HG02943 (cell line): ENCODE data around the gene APPBP2.
"Not testable (repeated sequence)": the region's sequence is repeated elsewhere in the genome, so short reads cannot be mapped to it uniquely, and the experiment has no call there.

Source experiments
- ATAC-seq: cut with Tn5 transposase; IDR thresholded peaks from one replicate; pipeline ENCODE4 v1.9.1; 2021; ENCODE audit warnings: mild to moderate bottlenecking, low read depth, moderate library complexity; ENCODE audit not compliant: unreplicated experiment

Gene APPBP2

DNA sequence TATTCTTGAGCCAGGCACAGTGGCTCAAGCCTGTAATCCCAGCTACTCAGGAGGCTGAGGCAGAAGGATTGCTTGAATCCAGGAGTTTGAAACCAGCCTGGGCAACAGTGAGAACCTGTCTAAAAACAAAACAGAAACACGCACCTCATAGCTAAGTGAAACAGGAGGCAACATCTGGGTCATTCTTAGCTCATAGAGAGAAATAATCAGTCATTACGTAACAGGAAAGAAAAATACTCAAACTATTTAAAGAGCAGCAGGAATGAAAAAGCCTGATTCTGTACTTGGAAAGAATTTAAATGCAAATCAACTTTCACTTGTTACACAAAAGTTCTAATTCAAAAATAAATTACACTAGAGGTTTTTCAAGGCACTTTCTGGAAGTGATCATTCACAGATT lies 86.5 kb downstream of the APPBP2 start:
- no peak for ATAC-seq

DNA sequence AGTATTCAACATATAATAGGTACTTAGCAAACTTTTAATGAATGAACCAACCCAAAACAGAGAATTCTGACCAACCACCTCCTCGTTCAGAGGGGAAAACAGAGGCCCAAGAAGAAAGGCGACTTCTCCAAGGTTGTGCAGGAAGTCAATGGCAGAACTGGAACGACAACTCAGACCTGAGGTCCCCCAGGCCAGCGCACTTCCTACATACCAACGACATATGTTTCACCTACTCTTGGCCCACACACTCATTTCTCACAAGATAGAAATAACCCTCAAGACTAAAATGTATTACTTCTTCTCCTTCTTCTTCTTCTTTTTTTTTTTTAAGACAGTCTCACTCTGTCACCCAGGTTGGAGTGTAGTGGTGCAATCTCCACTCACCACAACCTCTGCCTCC lies 89.4 kb downstream of the APPBP2 start:
- ATAC-seq: no peak

DNA sequence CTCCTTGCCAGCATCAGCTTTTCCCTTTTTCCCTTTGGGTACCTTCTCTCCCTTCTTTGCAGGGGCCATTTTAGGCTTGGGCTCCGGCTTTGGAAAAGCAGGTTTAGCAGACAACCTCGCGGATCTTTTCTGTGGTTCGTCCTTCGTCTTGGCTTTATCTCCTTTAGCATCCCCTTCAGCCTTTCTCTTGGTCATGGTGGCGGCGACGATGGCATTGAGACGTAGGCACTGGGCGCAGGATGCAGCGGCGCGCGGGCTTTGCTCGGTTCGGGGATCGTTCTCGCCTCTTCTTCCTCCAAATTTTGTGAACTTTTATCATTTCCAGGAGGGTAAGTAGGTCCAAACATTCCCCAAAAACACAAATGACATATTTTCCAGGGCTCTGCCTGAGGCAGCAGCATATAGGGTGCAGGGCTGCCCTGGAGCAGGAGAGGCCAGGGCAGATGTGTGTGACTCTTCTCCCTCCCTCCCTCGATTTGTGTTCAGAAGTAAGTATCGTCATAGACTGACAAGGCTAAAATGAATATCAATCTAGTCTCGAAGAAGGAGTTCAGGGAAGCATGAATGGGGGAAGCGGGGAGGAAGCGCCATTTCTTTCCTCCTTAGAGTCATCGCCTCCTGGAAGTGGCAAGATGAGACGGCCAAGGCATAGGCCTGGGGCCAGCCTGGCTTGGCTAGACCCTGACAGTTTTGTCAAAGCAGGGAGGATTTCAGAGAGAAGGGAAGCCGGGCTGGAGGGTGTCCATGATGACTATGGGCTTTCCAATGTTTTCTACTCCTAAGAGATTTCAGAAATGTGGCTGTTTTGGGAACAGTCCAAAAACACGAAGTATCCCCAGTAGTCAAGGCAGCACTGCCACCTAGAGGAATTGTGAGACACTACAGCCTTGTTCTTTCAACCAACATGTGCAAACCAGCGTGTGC lies 90.5 kb downstream of the APPBP2 start:
- ATAC-seq: no peak

DNA sequence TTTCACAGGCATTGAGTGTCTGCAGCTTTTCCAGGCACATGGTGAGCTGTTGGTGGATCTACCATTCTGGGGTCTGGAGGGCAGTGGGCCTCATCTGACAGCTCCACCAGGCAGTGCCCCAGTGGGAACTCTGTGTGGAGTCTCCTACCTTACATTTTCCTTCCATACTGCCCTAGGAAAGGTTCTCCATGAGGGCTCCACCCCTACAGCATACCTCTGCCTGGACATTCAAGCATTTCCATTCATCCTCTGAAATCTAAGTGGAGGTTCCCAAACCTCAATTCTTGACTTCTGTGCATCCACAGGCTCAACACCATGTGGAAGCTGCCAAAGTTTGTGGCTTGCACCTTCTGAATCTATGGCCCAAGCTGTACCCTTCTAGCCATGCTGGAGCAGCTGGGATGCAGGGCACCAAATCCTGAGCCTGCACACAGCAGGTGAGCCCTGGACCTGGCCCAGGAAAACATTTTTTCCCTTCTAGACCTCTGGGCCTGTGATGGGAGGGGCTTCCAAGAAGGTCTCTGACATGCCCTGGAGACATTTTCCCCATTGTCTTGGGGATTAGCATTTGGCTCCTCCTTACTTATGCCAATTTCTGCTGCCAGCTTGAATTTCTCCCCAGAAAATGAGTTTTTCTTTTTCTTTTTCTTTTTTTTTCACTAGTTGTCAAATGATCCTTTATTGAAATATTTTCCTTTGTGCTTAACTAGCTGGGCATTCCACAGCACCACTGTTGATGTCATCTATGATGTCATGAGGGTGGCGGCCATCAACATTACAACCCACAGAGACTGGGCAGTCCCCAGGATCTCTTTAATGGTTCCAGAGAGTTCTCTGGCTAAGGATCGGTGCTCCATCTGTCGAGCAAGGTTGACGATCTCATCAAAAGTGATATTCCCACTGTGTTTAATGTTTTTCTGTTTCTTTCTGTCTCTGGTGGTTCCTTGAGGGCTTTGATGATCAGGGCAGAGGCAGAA lies 92.7 kb downstream of the APPBP2 start:
- ATAC-seq: not testable (repeated sequence)

GRCh38 chr17:60430561-60430960 lies 95.5 kb downstream of the APPBP2 start:
- not testable (repeated sequence) for ATAC-seq

GRCh38 chr17:60428491-60428890 lies 97.6 kb downstream of the APPBP2 start:
- ATAC-seq: not testable (repeated sequence)

GRCh38 chr17:60426596-60426995 lies 99.4 kb downstream of the APPBP2 start:
- ATAC-seq: no peak

- ATAC-seq: no peak
These were observed 100.4 kb downstream of the APPBP2 start for GRCh38 chr17:60425626-60426025.

GRCh38 chr17:60423865-60424264 lies 102.2 kb downstream of the APPBP2 start:
- ATAC-seq: no peak

DNA sequence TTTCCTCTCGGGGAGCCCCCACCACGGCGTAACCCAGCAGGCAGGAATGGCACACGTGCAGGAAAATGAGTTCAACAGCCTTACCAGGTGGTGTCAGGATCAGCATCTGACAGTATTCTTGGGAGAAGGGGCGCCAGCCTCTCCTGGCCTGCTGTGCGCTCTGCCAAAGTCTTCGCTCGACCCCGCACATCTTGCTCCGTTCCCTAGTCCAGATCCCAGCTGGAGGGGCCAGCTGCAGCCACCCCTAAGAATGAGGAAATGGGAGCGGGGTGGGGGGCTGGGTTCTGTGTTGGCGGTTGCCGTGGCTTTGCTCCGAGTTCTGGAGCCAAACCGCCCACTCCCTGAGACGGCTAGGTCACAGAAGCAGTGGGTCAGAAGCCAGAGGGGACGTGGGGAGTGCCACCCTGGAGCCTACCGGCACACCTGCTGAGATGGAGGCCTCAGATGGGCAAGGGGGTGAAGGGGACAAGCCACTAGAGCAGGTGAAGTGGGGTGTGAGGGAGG lies 103.8 kb downstream of the APPBP2 start, which contains the start of gene CHCT1:
Gene CHCT1 (plus strand): TSS at position 328 of the 504 bp plus-strand sequence. CDS start 104 bp downstream, at position 432.
- no peak for ATAC-seq

DNA sequence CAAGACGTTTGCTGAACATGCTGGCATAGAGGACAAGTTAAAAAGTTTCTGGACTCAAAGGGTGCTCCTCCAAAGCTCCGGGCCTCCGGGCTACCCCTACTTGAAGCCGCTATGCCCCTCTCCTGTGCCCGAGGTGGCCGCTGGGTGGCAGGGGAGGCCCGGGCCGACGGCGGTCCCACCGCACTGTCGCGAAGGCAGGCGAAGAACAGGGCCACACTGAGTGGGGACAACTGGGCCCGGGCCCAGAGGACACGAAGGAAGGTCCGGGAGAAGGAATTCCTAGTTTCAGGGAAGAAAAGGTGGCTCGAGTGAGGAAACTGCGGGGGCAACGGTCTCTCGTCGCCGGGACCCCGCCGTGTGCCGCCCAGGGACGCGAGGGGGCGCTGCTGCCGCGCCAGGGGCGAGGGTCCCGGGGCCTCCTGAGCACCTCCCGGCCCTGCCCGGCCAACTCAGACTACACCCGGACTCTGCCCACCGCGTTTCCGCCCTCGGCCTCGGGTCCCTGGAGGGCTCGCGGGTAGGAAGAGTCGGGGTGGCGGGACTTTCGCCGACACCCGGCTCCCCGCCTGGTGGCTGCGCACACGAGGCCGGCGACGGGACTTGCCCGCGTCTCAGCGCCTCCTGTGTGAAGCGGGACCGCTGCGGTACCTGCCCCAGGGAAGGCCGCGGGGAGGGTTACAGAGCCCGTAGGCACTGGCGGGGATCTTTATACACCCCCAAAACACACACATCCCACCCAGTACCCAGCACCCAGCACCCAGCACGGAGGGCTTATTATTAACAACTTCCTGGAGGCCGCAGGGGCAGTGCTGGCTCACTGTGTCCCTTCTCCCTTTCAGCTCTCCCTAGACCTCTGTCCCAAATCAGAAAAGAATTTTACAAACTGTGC lies 104.5 kb downstream of the APPBP2 start:
- peak; percentile 82 for ATAC-seq

- not testable (repeated sequence) for ATAC-seq
These were observed 106.2 kb downstream of the APPBP2 start for GRCh38 chr17:60419875-60420274.

GRCh38 chr17:60419003-60419402 lies 107.0 kb downstream of the APPBP2 start:
- not testable (repeated sequence) for ATAC-seq

- ATAC-seq: no peak
These were observed 109.6 kb downstream of the APPBP2 start for GRCh38 chr17:60416368-60416925.

DNA sequence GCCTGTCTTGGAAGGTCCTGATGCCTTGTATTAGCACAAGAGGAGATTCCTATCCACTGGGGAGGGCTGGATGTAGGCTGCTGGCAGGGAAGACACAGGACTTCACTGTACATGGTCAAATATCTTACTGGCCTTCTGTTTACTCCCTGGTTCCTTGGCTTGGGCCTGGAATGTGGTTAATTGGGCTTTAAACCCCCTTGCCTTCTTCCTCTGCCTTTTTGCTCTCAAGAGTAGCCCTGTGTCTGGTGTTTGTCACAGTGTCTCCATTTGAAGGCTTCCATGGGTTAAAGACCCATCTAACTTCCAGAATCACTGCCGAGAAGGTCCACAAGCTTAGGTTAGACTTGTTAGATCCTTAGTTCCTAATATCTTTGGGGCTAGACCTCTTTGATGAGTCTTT lies 110.9 kb downstream of the APPBP2 start:
- no peak for ATAC-seq

DNA sequence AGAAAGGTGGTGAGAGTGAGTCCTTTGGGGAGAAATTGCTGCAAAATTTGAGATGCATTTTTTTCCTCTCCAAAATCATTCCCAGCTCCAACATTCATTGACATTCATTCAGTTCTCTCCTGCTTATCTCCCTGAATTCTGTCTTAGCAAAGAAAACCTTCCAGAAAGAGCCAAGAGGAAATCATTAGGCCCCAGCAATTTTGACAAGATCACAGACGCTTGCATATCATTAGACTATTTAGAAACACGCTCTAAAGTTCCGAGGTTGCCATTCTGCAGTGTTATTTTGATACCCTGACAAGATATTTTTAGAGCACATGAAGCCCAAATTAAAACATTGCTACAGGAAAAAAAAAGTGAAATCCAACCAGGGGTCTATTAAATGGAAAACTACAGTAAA lies 113.3 kb downstream of the APPBP2 start:
- ATAC-seq: no peak

DNA sequence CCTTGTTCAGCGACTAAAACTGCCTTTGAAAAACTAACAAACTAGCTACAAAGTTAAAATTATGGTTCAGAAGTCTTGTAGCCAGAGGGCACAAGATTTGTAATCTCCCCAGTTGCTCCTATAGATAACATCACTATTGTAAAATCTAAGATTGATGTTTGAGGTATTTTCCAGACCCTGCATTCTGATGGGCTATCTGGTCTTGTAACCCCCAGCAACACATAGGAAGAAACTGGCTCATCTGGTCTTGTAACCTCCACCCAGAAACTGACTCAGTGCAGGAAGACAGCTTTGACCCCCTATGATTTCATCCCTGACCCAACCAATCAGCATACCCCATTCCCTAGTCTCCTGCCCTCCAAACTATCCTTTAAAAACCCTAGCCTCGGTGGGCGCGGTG lies 116.0 kb downstream of the APPBP2 start:
- no peak for ATAC-seq

- no peak for ATAC-seq
These were observed 119.2 kb downstream of the APPBP2 start for GRCh38 chr17:60406887-60407286.

DNA sequence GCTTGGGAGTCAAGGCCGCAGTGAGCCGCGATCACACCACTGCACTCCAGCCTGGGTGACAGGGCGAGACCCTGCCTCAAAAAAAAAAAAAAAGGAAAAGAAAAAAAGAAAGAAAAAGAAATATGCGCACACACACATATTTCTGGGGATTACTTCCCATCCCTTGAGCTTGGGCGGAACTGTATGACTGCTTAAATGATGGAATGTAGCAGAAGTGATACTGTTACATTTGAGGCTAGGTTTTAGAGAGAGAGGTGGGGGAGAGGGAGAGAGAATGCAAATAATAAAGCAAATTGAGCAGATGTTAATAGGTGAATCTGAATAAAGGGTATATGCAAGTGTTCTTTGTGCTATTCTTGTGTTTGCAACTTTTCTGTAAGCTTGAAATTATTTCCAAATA lies 122.1 kb downstream of the APPBP2 start:
- no peak for ATAC-seq

DNA sequence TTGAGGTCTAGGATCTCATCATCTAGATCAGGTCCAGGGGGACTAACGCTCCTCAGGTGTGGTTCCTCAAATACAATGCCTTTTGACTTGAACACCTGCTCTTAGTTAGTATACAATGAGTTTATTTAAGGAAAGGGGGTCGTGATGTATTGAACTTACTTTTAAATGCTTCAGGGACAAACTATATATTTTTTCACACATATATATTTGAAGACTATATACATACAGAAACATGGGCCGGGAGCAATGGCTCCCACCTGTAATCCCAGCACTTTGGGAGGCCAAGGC lies 122.6 kb downstream of the APPBP2 start:
- no peak for ATAC-seq
